CD8-positive, alpha-beta memory T cell (primary cell): Measurements from ENCODE around the gene TRIM26. TPM values are rescaled to one million over a fixed set of nuclear protein-coding genes. Genes with fewer than 3 reads are reported as not detected.

ENCODE experiments used
- CTCF ChIA-PET: fragments of 350-600 bp; sonication (Branson Sonifier 250); formaldehyde crosslinking; loops from one replicate; lab custom pipeline; 2021; ENCODE audit warnings: antibody characterized with exemption; lab: Charles Lee
- POLR2A ChIA-PET: fragments of 350-600 bp; sonication (Branson Sonifier 250); formaldehyde crosslinking; loops from one replicate; lab custom pipeline; 2021; ENCODE audit warnings: antibody characterized with exemption; lab: Charles Lee
- DNase-seq, 5 donors: peaks; one replicate each; pipeline versions ENCODE4 v3.0.0 to v3.0.0-alpha.2; 2020 to 2022; ENCODE audit warnings: mixed read lengths in 1 of 5
- H3K27ac ChIP-seq: one replicate; pipeline ENCODE4 v1.7.0; 2013; ENCODE audit warnings: low read depth, mild to moderate bottlenecking, low read length, moderate library complexity
- H3K27me3 ChIP-seq: 2 replicates; pipeline ENCODE4 v1.7.0; 2013; ENCODE audit warnings: low read length, mild to moderate bottlenecking; ENCODE audit not compliant: insufficient read depth, poor library complexity, severe bottlenecking
- H3K36me3 ChIP-seq: 2 replicates; pipeline ENCODE4 v1.7.0; 2013; ENCODE audit warnings: mild to moderate bottlenecking, low read length, moderate library complexity; ENCODE audit not compliant: insufficient read depth
- H3K4me1 ChIP-seq: 2 replicates; pipeline ENCODE4 v1.7.0; 2013; ENCODE audit warnings: mild to moderate bottlenecking, low read length, moderate library complexity; ENCODE audit not compliant: insufficient read depth
- H3K4me3 ChIP-seq: 2 replicates; pipeline ENCODE4 v1.7.0; 2013; ENCODE audit warnings: mild to moderate bottlenecking, low read length
- H3K9me3 ChIP-seq: 2 replicates; pipeline ENCODE4 v1.7.0; 2013; ENCODE audit warnings: mild to moderate bottlenecking, low read length
- H3K27ac Mint-ChIP-seq, 8 donors: one replicate each; pipeline ENCODE4 v1.8.0; 2020 to 2021; ENCODE audit warnings: mixed read lengths in 8 of 8, mild to moderate bottlenecking in 6 of 8, inconsistent platforms in 3 of 8, moderate library complexity in 3 of 8
- H3K27me3 Mint-ChIP-seq, 2 donors: one replicate each; pipeline ENCODE4 v1.8.0; 2020 to 2021; ENCODE audit warnings: mixed read lengths in 2 of 2, mild to moderate bottlenecking in 1 of 2, moderate library complexity in 1 of 2
- H3K36me3 Mint-ChIP-seq, 3 donors: one replicate each; pipeline ENCODE4 v1.8.0; 2020 to 2021; ENCODE audit warnings: mixed read lengths in 3 of 3, inconsistent platforms in 1 of 3, mild to moderate bottlenecking in 1 of 3
- H3K4me1 Mint-ChIP-seq, 3 donors: one replicate each; pipeline ENCODE4 v1.8.0; 2020 to 2021; ENCODE audit warnings: mixed read lengths in 3 of 3, inconsistent platforms in 1 of 3, mild to moderate bottlenecking in 1 of 3
- H3K4me3 Mint-ChIP-seq, 7 donors: one replicate each; pipeline ENCODE4 v1.8.0; 2020 to 2021; ENCODE audit warnings: mixed read lengths in 7 of 7, mild to moderate bottlenecking in 6 of 7, moderate library complexity in 4 of 7, inconsistent platforms in 2 of 7
- H3K9me3 Mint-ChIP-seq, 5 donors: one replicate each; pipeline ENCODE4 v1.8.0; 2020 to 2022; ENCODE audit warnings: mixed read lengths in 5 of 5, mild to moderate bottlenecking in 3 of 5, moderate library complexity in 2 of 5, inconsistent platforms in 1 of 5
- polyA plus RNA-seq: library from polyadenylated mRNA; unstranded; fragments of 300-500 nt; fragmentation: Illumina TruSeq; gene quantifications from one replicate; pipeline ENCODE4 v1.2.3, GENCODE V29; 2021
- total RNA-seq, 2 experiments: library from RNA; stranded (reverse); gene quantifications; one replicate each; pipeline ENCODE4 v1.2.3, GENCODE V29; 2021

TRIM26 gene
- total and polyA plus RNA-seq, 3 experiments from 2014 or later = 52.9 to 102 (median 94.6) TPM

- no peaks in the 10 kb centered on the region for H3K9me3 ChIP-seq
- ChIA-PET CTCF (interaction anchor here (1.4 to 1.9 kb wide), 2 partner anchors 11 to 31 kb away, joined by 4 read pairs; no protein-coding TSS in a partner anchor), POLR2A (interaction anchor here (0.9 kb wide), 1 partner anchor 118 kb away, joined by 3 read pairs; the partner anchor contains the start of gene TRIM39)
- peaks cover 58% of the 10 kb centered on the region for H3K4me1 ChIP-seq
- H3K27me3 Mint-ChIP-seq = no peaks in the 10 kb centered on the region
- no peak overlapping the region for H3K27ac ChIP-seq
- H3K36me3 ChIP-seq = no peaks in the 10 kb centered on the region
- H3K27me3 ChIP-seq = no peaks in the 10 kb centered on the region
- H3K9me3 Mint-ChIP-seq = no peaks in the 10 kb centered on the region
- no peak overlapping the region for H3K4me3 ChIP-seq
- peak overlapping the region in 6 of 8 donors; percentile 9 to 93 (median 46) for H3K27ac Mint-ChIP-seq
- H3K4me3 Mint-ChIP-seq = peak overlapping the region in 5 of 7 donors; percentile 20 to 63 (median 37)
- peaks cover 0 to 47% (median 9%) of the 10 kb centered on the region in 3 donors for H3K36me3 Mint-ChIP-seq
- no peak for DNase-seq
- peaks cover 74 to 93% (median 87%) of the 10 kb centered on the region in 3 donors for H3K4me1 Mint-ChIP-seq
Measured at GRCh38 chr6:30207619-30208295, 5.4 kb downstream of the TRIM26 start.

GRCh38 chr6:30206799-30207618 is 6.2 kb downstream of the TRIM26 start:
- H3K36me3 Mint-ChIP-seq = peaks cover 0 to 50% (median 9%) of the 10 kb centered on the region in 3 donors
- peaks cover 73 to 93% (median 88%) of the 10 kb centered on the region in 3 donors for H3K4me1 Mint-ChIP-seq
- Histone ChIP-seq H3K27me3 (no peaks in the 10 kb centered on the region), H3K9me3 (no peaks in the 10 kb centered on the region), H3K4me3 (no peak overlapping the region), H3K27ac (no peak overlapping the region), H3K4me1 (peaks cover 53% of the 10 kb centered on the region), H3K36me3 (no peaks in the 10 kb centered on the region)
- no peaks in the 10 kb centered on the region for H3K9me3 Mint-ChIP-seq
- ChIA-PET POLR2A (interaction anchor here (0.9 kb wide), 1 partner anchor 119 kb away, joined by 3 read pairs; the partner anchor contains the start of gene TRIM39), CTCF (interaction anchor here (1.4 to 1.9 kb wide), 2 partner anchors 12 to 31 kb away, joined by 4 read pairs; no protein-coding TSS in a partner anchor)
- DNase-seq = no peak
- H3K27ac Mint-ChIP-seq = peak overlapping the region in 6 of 8 donors; percentile 9 to 93 (median 46)
- H3K27me3 Mint-ChIP-seq = no peaks in the 10 kb centered on the region
- H3K4me3 Mint-ChIP-seq = peak overlapping the region in 3 of 7 donors; percentile 9 to 58 (median 24)

GRCh38 chr6:30206152-30206551 is 7.1 kb downstream of the TRIM26 start:
- ChIA-PET CTCF (interaction anchor here (1.5 to 1.9 kb wide), 2 partner anchors 9 to 13 kb away, joined by 3 to 4 read pairs; no protein-coding TSS in a partner anchor), POLR2A (no interaction called here)
- Mint-ChIP-seq H3K9me3 (no peaks in the 10 kb centered on the region), H3K4me1 (peaks cover 67 to 92% (median 87%) of the 10 kb centered on the region in 3 donors), H3K4me3 (peak overlapping the region in 2 of 7 donors; percentile 9 to 41), H3K27me3 (no peaks in the 10 kb centered on the region), H3K27ac (peak overlapping the region in 4 of 8 donors; percentile 33 to 82 (median 66)), H3K36me3 (peaks cover 0 to 56% (median 6%) of the 10 kb centered on the region in 3 donors)
- Histone ChIP-seq H3K4me1 (peaks cover 49% of the 10 kb centered on the region), H3K36me3 (peaks cover under 1% of the 10 kb centered on the region), H3K27me3 (no peaks in the 10 kb centered on the region), H3K9me3 (no peaks in the 10 kb centered on the region), H3K27ac (no peak overlapping the region), H3K4me3 (no peak overlapping the region)
- DNase-seq = no peak

- H3K27ac ChIP-seq = no peak overlapping the region
- H3K4me3 ChIP-seq = no peak overlapping the region
- DNase-seq = no peak
- H3K36me3 ChIP-seq = peaks cover 9% of the 10 kb centered on the region
- ChIA-PET POLR2A (no interaction called here), CTCF (interaction anchor here (1.0 to 1.5 kb wide), 2 partner anchors 9 to 36 kb away, joined by 3 read pairs; partner anchors contain the start of gene TRIM26)
- H3K27me3 Mint-ChIP-seq = no peaks in the 10 kb centered on the region
- no peak overlapping the region for H3K4me3 Mint-ChIP-seq
- H3K9me3 ChIP-seq = no peaks in the 10 kb centered on the region
- H3K27me3 ChIP-seq = no peaks in the 10 kb centered on the region
- H3K9me3 Mint-ChIP-seq = no peaks in the 10 kb centered on the region
- peaks cover 2 to 65% (median 7%) of the 10 kb centered on the region in 3 donors for H3K36me3 Mint-ChIP-seq
- peaks cover 39% of the 10 kb centered on the region for H3K4me1 ChIP-seq
- H3K4me1 Mint-ChIP-seq = peaks cover 58 to 85% (median 79%) of the 10 kb centered on the region in 3 donors
- peak overlapping the region in 3 of 8 donors; percentile 36 to 74 (median 55) for H3K27ac Mint-ChIP-seq
Measured at GRCh38 chr6:30204116-30204515, 9.1 kb downstream of the TRIM26 start.

GRCh38 chr6:30202366-30202765 is 10.8 kb downstream of the TRIM26 start:
- DNase-seq = no peak
- H3K36me3 ChIP-seq = peaks cover 24% of the 10 kb centered on the region
- CTCF ChIA-PET = no interaction called here

GRCh38 chr6:30200551-30201281 is 12.5 kb downstream of the TRIM26 start:
- no peak overlapping the region for H3K4me3 ChIP-seq
- ChIA-PET POLR2A (no interaction called here), CTCF (no interaction called here)
- H3K4me3 Mint-ChIP-seq = no peak overlapping the region
- no peak overlapping the region for H3K27ac ChIP-seq
- H3K9me3 Mint-ChIP-seq = no peaks in the 10 kb centered on the region
- H3K4me1 Mint-ChIP-seq = peaks cover 37 to 62% (median 47%) of the 10 kb centered on the region in 3 donors
- peak overlapping the region in 5 of 8 donors; percentile 14 to 69 (median 51) for H3K27ac Mint-ChIP-seq
- H3K9me3 ChIP-seq = no peaks in the 10 kb centered on the region
- no peaks in the 10 kb centered on the region for H3K27me3 ChIP-seq
- peaks cover 15% of the 10 kb centered on the region for H3K4me1 ChIP-seq
- H3K36me3 Mint-ChIP-seq = peaks cover 11 to 73% (median 15%) of the 10 kb centered on the region in 3 donors
- H3K36me3 ChIP-seq = peaks cover 36% of the 10 kb centered on the region
- no peaks in the 10 kb centered on the region for H3K27me3 Mint-ChIP-seq
- no peak for DNase-seq

More at GRCh38 chr6:30202366-30202765, 10.8 kb downstream of the TRIM26 start:
- peaks cover 42 to 74% (median 61%) of the 10 kb centered on the region in 3 donors for H3K4me1 Mint-ChIP-seq
- peaks cover 21% of the 10 kb centered on the region for H3K4me1 ChIP-seq
- no peak overlapping the region for H3K4me3 ChIP-seq
- no peak overlapping the region for H3K27ac ChIP-seq
- no peaks in the 10 kb centered on the region for H3K27me3 Mint-ChIP-seq
- H3K9me3 Mint-ChIP-seq = no peaks in the 10 kb centered on the region
- no peaks in the 10 kb centered on the region for H3K27me3 ChIP-seq
- H3K36me3 Mint-ChIP-seq = peaks cover 5 to 67% (median 15%) of the 10 kb centered on the region in 3 donors
- no peak overlapping the region for H3K4me3 Mint-ChIP-seq
- no peaks in the 10 kb centered on the region for H3K9me3 ChIP-seq
- POLR2A ChIA-PET = no interaction called here
- peak overlapping the region in 1 of 8 donors; percentile 45 for H3K27ac Mint-ChIP-seq
